Gastroesophageal sphincter (tissue), 4 donors: Measurements from ENCODE around the gene PROK1. TPM values are rescaled to one million over a fixed set of nuclear protein-coding genes. Genes with fewer than 3 reads are reported as not detected.

Experiments
- ATAC-seq: fragments of 150-250 bp; one replicate; pipeline ENCODE4 v1.9.1; 2016; ENCODE audit warnings: mild to moderate bottlenecking, moderate library complexity
- H3K27ac ChIP-seq, 4 donors: fragments of 200-600 bp; sonication (generic) in 3 of 4; 1 replicate in 3 of 4; 2 replicates in 1 of 4; pipeline ENCODE4 v1.5.1; 2016 to 2019
- H3K27me3 ChIP-seq: fragments of 200-600 bp; sonication (generic); one replicate; pipeline ENCODE4 v1.5.1; 2019
- H3K36me3 ChIP-seq, 2 donors: fragments of 200-600 bp; sonication (generic); one replicate each; pipeline ENCODE4 v1.5.1; 2019; ENCODE audit warnings: control low read depth in 1 of 2
- H3K4me1 ChIP-seq, 3 donors: fragments of 200-600 bp; sonication (generic); 1 replicate in 2 of 3; 2 replicates in 1 of 3; pipeline ENCODE4 v1.5.1; 2016 to 2019; ENCODE audit warnings: control low read depth in 2 of 3
- H3K4me3 ChIP-seq, 2 donors: fragments of 200-600 bp; sonication (generic); one replicate each; pipeline ENCODE4 v1.5.1; 2019; ENCODE audit warnings: mild to moderate bottlenecking in 1 of 2, moderate library complexity in 1 of 2
- H3K9me3 ChIP-seq, 3 donors: fragments of 200-600 bp; sonication (generic); one replicate each; pipeline ENCODE4 v1.5.1; 2017 to 2019; ENCODE audit warnings: control low read depth in 2 of 3
- CTCF ChIP-seq, 4 experiments: fragments of 200-600 bp in 2 of 4; fragments of 450-650 bp in 2 of 4; sonication (generic) in 1 of 4; IDR thresholded peaks; one replicate each; pipeline ENCODE4 v1.5.1; 2017 to 2019; ENCODE audit warnings: antibody characterized with exemption in 4 of 4, mild to moderate bottlenecking in 2 of 4, moderate library complexity in 2 of 4
- EP300 ChIP-seq: sonication (generic); formaldehyde crosslinking; IDR thresholded peaks from one replicate; pipeline ENCODE4 v1.6.1; 2017; ENCODE audit warnings: antibody characterized with exemption, mild to moderate bottlenecking
- POLR2A ChIP-seq, 2 donors: fragments of 450-650 bp; IDR thresholded peaks; one replicate each; pipeline ENCODE4 v1.6.1; 2017; ENCODE audit warnings: antibody characterized with exemption in 2 of 2, mild to moderate bottlenecking in 2 of 2, moderate library complexity in 1 of 2
- POLR2AphosphoS5 ChIP-seq: sonication (generic); formaldehyde crosslinking; IDR thresholded peaks from one replicate; pipeline ENCODE4 v1.6.1; 2017; ENCODE audit warnings: antibody characterized with exemption
- WGBS, 2 donors: methylation state at CpG; one replicate each; pipeline ENCODE4 v1.1.5; 2018; ENCODE audit warnings: low coverage in 1 of 2; 5-methylcytosine and 5-hydroxymethylcytosine counted together
- total RNA-seq, 4 donors: library from RNA; depleted of rRNA; stranded (reverse); fragments of >200 nt; gene quantifications; one replicate each; pipeline ENCODE4 v1.1.0, GENCODE V29; 2016

The PROK1 gene
- total RNA-seq, 4 donors from 2014 or later = 1.1 TPM; not detected in 3

GRCh38 chr1:110481968-110482623 lies 31.1 kb downstream of the PROK1 start:
- H3K27ac ChIP-seq = no peak overlapping the region
- H3K27me3 ChIP-seq = no peaks in the 10 kb centered on the region
- ATAC-seq = no peak
- TF ChIP-seq CTCF (IDR thresholded peaks at IDR 0.05) (no peak), POLR2A (IDR thresholded peaks at IDR 0.05) (no peak), EP300 (no peak), POLR2AphosphoS5 (peak; percentile 5)
- H3K4me1 ChIP-seq = peaks cover 0 to 10% (median 0%) of the 10 kb centered on the region in 3 donors
- H3K4me3 ChIP-seq = no peak overlapping the region
- H3K9me3 ChIP-seq = no peaks in the 10 kb centered on the region
- 50 to 68% methylated on average over 8 to 10 of the region's 12 CpGs for WGBS, 2 donors
- H3K36me3 ChIP-seq = no peaks in the 10 kb centered on the region

GRCh38 chr1:110482662-110483307 lies 31.8 kb downstream of the PROK1 start:
- H3K27me3 ChIP-seq = no peaks in the 10 kb centered on the region
- no peaks in the 10 kb centered on the region for H3K36me3 ChIP-seq
- ATAC-seq = no peak
- WGBS, 2 donors = 58% methylated on average over 8 of the region's 18 CpGs; no CpG with 5 or more reads in 1 of the 2 donors
- H3K9me3 ChIP-seq = no peaks in the 10 kb centered on the region
- peaks cover 0 to 10% (median 0%) of the 10 kb centered on the region in 3 donors for H3K4me1 ChIP-seq
- no peak overlapping the region for H3K27ac ChIP-seq
- TF ChIP-seq CTCF (IDR thresholded peaks at IDR 0.05) = no peak
- TF ChIP-seq POLR2AphosphoS5 = no peak
- no peak for TF ChIP-seq EP300
- TF ChIP-seq POLR2A (IDR thresholded peaks at IDR 0.05) = no peak
- H3K4me3 ChIP-seq = no peak overlapping the region

GRCh38 chr1:110483308-110483685 lies 32.3 kb downstream of the PROK1 start:
- H3K4me3 ChIP-seq = no peak overlapping the region
- ATAC-seq = no peak
- H3K27ac ChIP-seq = no peak overlapping the region
- no peaks in the 10 kb centered on the region for H3K36me3 ChIP-seq
- no peaks in the 10 kb centered on the region for H3K9me3 ChIP-seq
- WGBS, 2 donors = 80% methylated on average over 1 of the region's 9 CpGs; no CpG with 5 or more reads in 1 of the 2 donors
- H3K4me1 ChIP-seq = peaks cover 0 to 10% (median 0%) of the 10 kb centered on the region in 3 donors
- TF ChIP-seq EP300 (no peak), POLR2AphosphoS5 (no peak), CTCF (IDR thresholded peaks at IDR 0.05) (no peak), POLR2A (IDR thresholded peaks at IDR 0.05) (no peak)
- H3K27me3 ChIP-seq = no peaks in the 10 kb centered on the region

GRCh38 chr1:110484801-110485200 lies 33.9 kb downstream of the PROK1 start:
- Histone ChIP-seq H3K4me3 (no peak overlapping the region), H3K36me3 (no peaks in the 10 kb centered on the region), H3K4me1 (peaks cover 0 to 10% (median 0%) of the 10 kb centered on the region in 3 donors), H3K9me3 (no peaks in the 10 kb centered on the region), H3K27me3 (no peaks in the 10 kb centered on the region), H3K27ac (no peak overlapping the region)
- no peak for ATAC-seq
- no peak for TF ChIP-seq EP300
- no peak for TF ChIP-seq POLR2AphosphoS5
- no peak for TF ChIP-seq POLR2A (IDR thresholded peaks at IDR 0.05)
- TF ChIP-seq CTCF (IDR thresholded peaks at IDR 0.05) = no peak
- whole genome bisulfite sequencing, 2 donors = 45 to 86% methylated on average over 1 to 2 of the region's 12 CpGs

- H3K27me3 ChIP-seq = no peaks in the 10 kb centered on the region
- no peak overlapping the region for H3K4me3 ChIP-seq
- peaks cover 0 to 10% (median 0%) of the 10 kb centered on the region in 3 donors for H3K4me1 ChIP-seq
- TF ChIP-seq POLR2AphosphoS5 (no peak), EP300 (no peak), CTCF (IDR thresholded peaks at IDR 0.05) (no peak), POLR2A (IDR thresholded peaks at IDR 0.05) (no peak)
- no peak for ATAC-seq
- H3K27ac ChIP-seq = no peak overlapping the region
- H3K36me3 ChIP-seq = no peaks in the 10 kb centered on the region
- no peaks in the 10 kb centered on the region for H3K9me3 ChIP-seq
- 13 to 33% methylated on average over 1 of the region's 2 CpGs for WGBS, 2 donors
Observed at GRCh38 chr1:110485725-110486124, 34.8 kb downstream of the PROK1 start.
